PFSK-1 (cell line): ENCODE data around the gene ARCN1.

ENCODE experiments used
- FOXP2 ChIP-seq: optimal IDR thresholded peaks from 2 replicates; pipeline ENCODE3; 2011; ENCODE audit warnings: borderline replicate concordance, control low read depth, inconsistent platforms; ENCODE audit not compliant: insufficient read depth; ENCODE audit errors: extremely low read length, extremely low read depth
- POLR2AphosphoS5 ChIP-seq: IDR thresholded peaks from 2 replicates; pipeline ENCODE4 v1.6.1; 2012; ENCODE audit warnings: low read depth, mild to moderate bottlenecking, control low read depth, low read length, moderate library complexity
- SIN3A ChIP-seq: IDR thresholded peaks from 2 replicates; pipeline ENCODE4 v1.6.1; 2012; ENCODE audit warnings: mild to moderate bottlenecking, low read length, moderate library complexity, borderline replicate concordance; ENCODE audit not compliant: insufficient read depth
- TAF1 ChIP-seq: IDR thresholded peaks from 2 replicates; pipeline ENCODE4 v1.6.1; 2012; ENCODE audit warnings: low read length, control low read depth, borderline replicate concordance; ENCODE audit not compliant: insufficient read depth
- TF ChIP-seq, protein P1 (sequence below), 2 experiments: IDR thresholded peaks; 2 replicates each; pipeline versions ENCODE4 v1.6.1 to v1.8.0; 2011 to 2012; ENCODE audit warnings: low read depth in 2 of 2, low read length in 2 of 2, control low read depth in 1 of 2, inconsistent platforms in 1 of 2, mild to moderate bottlenecking in 1 of 2, moderate library complexity in 1 of 2; ENCODE audit not compliant: insufficient read depth in 1 of 2

Gene ARCN1

DNA sequence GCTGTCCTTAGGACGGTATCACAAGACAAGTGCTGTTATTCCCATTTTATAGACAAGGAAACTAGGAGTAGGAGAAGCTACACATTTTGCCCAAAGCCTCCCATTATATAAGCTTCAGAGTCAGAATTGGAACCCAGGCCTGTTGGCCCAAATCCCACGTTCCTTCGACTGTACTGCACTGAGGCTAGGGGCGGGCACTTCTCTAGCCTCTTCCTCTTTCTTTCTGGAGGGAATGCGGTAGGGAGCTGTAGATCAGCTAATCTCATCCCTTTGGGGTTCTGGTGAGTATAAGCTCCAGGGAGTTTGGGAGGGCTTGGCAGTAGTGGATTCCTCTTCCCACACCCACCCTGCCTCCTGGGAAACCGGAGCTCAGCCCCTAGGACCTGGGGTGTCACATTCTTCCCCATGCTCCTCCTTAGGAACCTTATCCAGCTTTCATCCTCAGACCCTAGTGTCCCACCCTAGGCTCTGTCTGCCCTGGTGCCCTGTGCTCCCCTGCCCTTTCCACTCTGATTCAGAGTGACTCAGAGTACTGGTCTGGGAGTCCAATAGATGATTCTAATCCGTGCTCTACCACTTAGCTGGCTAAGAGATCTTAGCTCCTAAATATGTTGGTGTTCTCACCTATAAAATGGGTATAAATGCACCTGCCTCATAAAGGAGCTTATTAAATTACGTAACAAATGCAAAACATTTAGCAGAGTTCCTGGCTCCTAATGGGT is 64.5 kb downstream of the ARCN1 start:
- TF ChIP-seq TAF1 (no peak), FOXP2 (no peak), POLR2AphosphoS5 (no peak), SIN3A (no peak)
- TF ChIP-seq, protein P1, sequence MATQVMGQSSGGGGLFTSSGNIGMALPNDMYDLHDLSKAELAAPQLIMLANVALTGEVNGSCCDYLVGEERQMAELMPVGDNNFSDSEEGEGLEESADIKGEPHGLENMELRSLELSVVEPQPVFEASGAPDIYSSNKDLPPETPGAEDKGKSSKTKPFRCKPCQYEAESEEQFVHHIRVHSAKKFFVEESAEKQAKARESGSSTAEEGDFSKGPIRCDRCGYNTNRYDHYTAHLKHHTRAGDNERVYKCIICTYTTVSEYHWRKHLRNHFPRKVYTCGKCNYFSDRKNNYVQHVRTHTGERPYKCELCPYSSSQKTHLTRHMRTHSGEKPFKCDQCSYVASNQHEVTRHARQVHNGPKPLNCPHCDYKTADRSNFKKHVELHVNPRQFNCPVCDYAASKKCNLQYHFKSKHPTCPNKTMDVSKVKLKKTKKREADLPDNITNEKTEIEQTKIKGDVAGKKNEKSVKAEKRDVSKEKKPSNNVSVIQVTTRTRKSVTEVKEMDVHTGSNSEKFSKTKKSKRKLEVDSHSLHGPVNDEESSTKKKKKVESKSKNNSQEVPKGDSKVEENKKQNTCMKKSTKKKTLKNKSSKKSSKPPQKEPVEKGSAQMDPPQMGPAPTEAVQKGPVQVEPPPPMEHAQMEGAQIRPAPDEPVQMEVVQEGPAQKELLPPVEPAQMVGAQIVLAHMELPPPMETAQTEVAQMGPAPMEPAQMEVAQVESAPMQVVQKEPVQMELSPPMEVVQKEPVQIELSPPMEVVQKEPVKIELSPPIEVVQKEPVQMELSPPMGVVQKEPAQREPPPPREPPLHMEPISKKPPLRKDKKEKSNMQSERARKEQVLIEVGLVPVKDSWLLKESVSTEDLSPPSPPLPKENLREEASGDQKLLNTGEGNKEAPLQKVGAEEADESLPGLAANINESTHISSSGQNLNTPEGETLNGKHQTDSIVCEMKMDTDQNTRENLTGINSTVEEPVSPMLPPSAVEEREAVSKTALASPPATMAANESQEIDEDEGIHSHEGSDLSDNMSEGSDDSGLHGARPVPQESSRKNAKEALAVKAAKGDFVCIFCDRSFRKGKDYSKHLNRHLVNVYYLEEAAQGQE (IDR thresholded peaks at IDR 0.05; ENCODE audit: insufficient read depth in 1 of 2, low read depth in 2 of 2, low read length in 2 of 2): no peak

DNA sequence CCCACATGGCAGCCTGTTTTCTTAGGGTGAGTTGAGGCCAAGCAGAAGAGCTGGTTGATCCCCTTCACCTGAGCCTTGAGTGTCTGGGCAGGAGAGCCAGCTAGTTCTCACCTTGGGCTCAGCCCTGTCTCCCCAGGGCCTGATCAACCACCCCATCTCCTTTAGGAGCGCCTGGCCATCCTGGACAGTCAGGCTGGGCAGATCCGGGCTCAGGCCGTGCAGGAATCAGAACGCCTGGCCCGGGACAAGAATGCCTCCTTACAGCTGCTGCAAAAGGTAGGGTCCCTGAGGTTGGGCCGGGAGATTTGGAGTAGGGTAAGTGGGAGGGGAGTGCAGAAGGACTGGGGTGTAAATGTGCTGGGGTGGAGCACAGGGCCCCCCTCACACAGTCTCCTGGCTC is 66.5 kb downstream of the ARCN1 start:
- TF ChIP-seq POLR2AphosphoS5 (no peak), FOXP2 (no peak), TAF1 (no peak), SIN3A (no peak)
- TF ChIP-seq, protein P1 (IDR thresholded peaks at IDR 0.05; ENCODE audit: insufficient read depth in 1 of 2, low read depth in 2 of 2, low read length in 2 of 2): no peak

DNA sequence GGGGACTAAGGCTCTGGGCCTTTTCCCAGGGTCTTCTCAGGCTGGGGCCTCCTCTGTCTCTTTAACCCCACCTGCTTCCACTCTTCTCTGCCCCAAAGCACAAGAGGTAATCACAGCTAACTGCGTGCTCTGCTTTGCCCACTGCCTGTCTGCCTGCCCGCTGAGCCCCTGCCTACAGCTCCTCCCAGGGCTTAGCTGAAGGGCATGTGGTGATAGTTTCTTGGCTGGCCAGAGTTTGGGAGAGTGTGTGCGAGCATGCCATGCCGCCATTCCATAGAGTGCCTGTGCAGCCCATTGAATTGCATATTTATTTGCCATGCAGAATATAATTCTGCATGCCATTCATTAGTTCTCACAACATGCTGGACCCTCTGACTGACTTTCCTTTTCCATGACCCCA is 67.7 kb downstream of the ARCN1 start:
- TF ChIP-seq SIN3A (no peak), FOXP2 (no peak), TAF1 (no peak), POLR2AphosphoS5 (no peak)
- TF ChIP-seq, protein P1 (IDR thresholded peaks at IDR 0.05; ENCODE audit: insufficient read depth in 1 of 2, low read depth in 2 of 2, low read length in 2 of 2): no peak

DNA sequence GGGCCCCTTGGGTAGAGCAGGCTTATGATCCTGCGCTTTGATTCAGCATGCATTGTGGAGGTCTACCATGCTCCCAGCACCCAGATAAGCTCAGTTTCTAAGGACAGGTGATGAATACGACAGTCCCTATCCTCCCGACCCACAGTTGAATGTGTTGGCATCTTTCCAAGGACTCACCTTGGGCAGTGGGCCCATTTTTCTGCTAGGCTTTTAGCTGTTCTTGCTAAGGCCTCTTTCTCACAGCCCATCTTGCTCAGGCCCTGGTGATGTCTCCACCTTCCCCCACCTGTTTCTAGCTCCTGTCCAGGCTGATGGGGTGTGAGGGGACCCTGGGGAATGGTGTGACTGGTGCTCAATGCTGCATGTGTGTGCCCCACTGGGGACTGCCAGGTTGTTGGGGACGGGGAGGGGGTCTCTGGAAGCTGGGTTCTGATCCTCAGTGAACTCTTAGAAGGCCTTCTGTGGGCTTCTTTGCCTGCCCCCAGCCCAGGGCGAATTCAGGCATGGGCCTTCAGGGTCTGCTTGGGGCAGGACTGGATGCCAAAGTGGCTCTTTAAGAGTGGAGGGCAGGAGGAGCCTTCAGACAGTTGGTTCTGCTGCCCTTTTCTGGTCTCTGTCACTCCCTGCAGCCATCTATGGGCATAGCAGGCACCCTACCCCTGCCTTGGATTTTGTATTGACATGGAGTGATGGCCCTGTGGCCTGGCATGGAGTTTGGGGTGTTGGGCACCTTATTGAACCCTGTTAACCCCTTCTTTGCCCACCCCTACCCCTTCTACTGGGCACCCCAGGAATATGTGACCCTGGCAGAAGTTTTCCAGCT is 68.3 kb downstream of the ARCN1 start:
- TF ChIP-seq POLR2AphosphoS5 (no peak), TAF1 (no peak), SIN3A (no peak), FOXP2 (no peak)
- TF ChIP-seq, protein P1 (IDR thresholded peaks at IDR 0.05; ENCODE audit: insufficient read depth in 1 of 2, low read depth in 2 of 2, low read length in 2 of 2): no peak
